HG03066 (cell line): ENCODE data around the gene GRK4.
"Not testable (repeated sequence)": the region's sequence is repeated elsewhere in the genome, so short reads cannot be mapped to it uniquely, and the experiment has no call there.

ENCODE experiments used
- ATAC-seq: cut with Tn5 transposase; IDR thresholded peaks from one replicate; pipeline ENCODE4 v1.9.1; 2021; ENCODE audit warnings: low read depth; ENCODE audit not compliant: unreplicated experiment

Gene GRK4

GRCh38 chr4:3031357-3032082 lies 68.1 kb downstream of the GRK4 start:
- ATAC-seq = no peak

- ATAC-seq = no peak
These were observed 70.9 kb downstream of the GRK4 start for GRCh38 chr4:3034231-3034630.

GRCh38 chr4:3035249-3035648 lies 71.9 kb downstream of the GRK4 start:
- ATAC-seq = no peak

GRCh38 chr4:3035674-3036073 lies 72.3 kb downstream of the GRK4 start:
- no peak for ATAC-seq

- no peak for ATAC-seq
These were observed 73.0 kb downstream of the GRK4 start for GRCh38 chr4:3036131-3036952.

- ATAC-seq = no peak
These were observed 74.6 kb downstream of the GRK4 start for GRCh38 chr4:3037957-3038461.

GRCh38 chr4:3039706-3040366 lies 76.5 kb downstream of the GRK4 start:
- no peak for ATAC-seq

GRCh38 chr4:3040452-3041191 lies 77.3 kb downstream of the GRK4 start:
- peak; percentile 47 for ATAC-seq

- ATAC-seq = peak; percentile 35
These were observed 78.1 kb downstream of the GRK4 start for GRCh38 chr4:3041192-3042142.

- no peak for ATAC-seq
These were observed 78.9 kb downstream of the GRK4 start for GRCh38 chr4:3042226-3042625.

- no peak for ATAC-seq
These were observed 80.1 kb downstream of the GRK4 start for GRCh38 chr4:3043282-3044020.

- ATAC-seq = no peak
These were observed 81.8 kb downstream of the GRK4 start for GRCh38 chr4:3044870-3045819.

- ATAC-seq = no peak
These were observed 82.8 kb downstream of the GRK4 start for GRCh38 chr4:3046162-3046561.

- ATAC-seq = no peak
These were observed 83.3 kb downstream of the GRK4 start for GRCh38 chr4:3046623-3047022.

- ATAC-seq = peak; percentile 92
These were observed 84.3 kb downstream of the GRK4 start for GRCh38 chr4:3047464-3048286.

GRCh38 chr4:3051141-3051897 lies 87.9 kb downstream of the GRK4 start:
- not testable (repeated sequence) for ATAC-seq
